Thyroid gland (tissue), 4 donors: ENCODE measurements around the gene ZNF783.

Experiments used
- CTCF ChIP-seq, 6 experiments: fragments of 200-600 bp in 3 of 6; fragments of 450-650 bp in 3 of 6; sonication (generic) in 3 of 6; IDR thresholded peaks; one replicate each; pipeline ENCODE4 v1.5.1; 2016 to 2019; ENCODE audit warnings: antibody characterized with exemption in 6 of 6, mild to moderate bottlenecking in 2 of 6, inconsistent platforms in 1 of 6, moderate library complexity in 1 of 6
- POLR2A ChIP-seq, 2 donors: fragments of 450-650 bp; IDR thresholded peaks; one replicate each; pipeline ENCODE4 v1.6.1; 2017; ENCODE audit warnings: antibody characterized with exemption in 2 of 2, mild to moderate bottlenecking in 2 of 2, moderate library complexity in 1 of 2

GRCh38 chr7:149256568-149256967 lies 5.4 kb upstream of the ZNF783 start:
- TF ChIP-seq CTCF (IDR thresholded peaks at IDR 0.05) (no peak), POLR2A (IDR thresholded peaks at IDR 0.05) (no peak)
